LHCN-M2 (cell line): Measurements from ENCODE around the gene CCDC106. TPM values are rescaled to one million over a fixed set of nuclear protein-coding genes. Genes with fewer than 3 reads are reported as not detected.
A peak's percentile ranks its signal among the peaks of the same experiment; 100 is the strongest.

ENCODE experiments used
- DNase-seq: peaks from one replicate; pipeline ENCODE4 v3.0.0-alpha.2; 2012; ENCODE audit warnings: low read depth
- total RNA-seq: library from RNA; depleted of rRNA; stranded (reverse); fragments of >200 nt; gene quantifications from 2 replicates; pipeline ENCODE4 v1.2.3, GENCODE V29; 2014

CCDC106 gene
- total RNA-seq, 1 experiment from 2014 or later, result 15.3 TPM

DNA sequence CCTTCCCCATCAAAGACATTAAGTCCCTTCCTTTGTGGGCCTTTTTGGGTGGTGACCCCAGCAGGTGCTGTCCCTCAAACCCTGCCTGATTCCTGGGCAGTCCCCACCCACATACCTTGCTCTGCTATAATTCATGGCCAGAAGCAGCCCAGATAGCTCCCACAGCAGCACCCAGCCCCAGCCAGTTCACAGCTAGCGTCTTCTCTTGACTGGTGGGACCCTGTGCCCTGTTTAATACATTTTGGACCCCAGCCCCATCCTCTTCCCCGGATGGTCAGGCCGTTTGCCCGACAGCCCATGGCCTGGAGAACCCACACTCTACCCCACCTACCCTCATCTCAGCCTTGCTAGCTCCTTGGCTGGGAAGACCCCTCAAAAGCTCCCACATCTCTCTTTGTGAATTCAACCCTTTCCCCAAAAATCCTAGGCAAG is 2.1 kb downstream of the CCDC106 start:
- no peak for DNase-seq

- DNase-seq, result no peak
Measured at GRCh38 chr19:55650602-55651230, 2.7 kb downstream of the CCDC106 start.

GRCh38 chr19:55651236-55651635 is 3.2 kb downstream of the CCDC106 start:
- DNase-seq, result no peak

GRCh38 chr19:55652311-55653128 is 4.5 kb downstream of the CCDC106 start:
- no peak for DNase-seq

GRCh38 chr19:55653651-55654322 is 5.8 kb downstream of the CCDC106 start:
- peak; percentile 98 for DNase-seq

GRCh38 chr19:55654323-55654867 is 6.4 kb downstream of the CCDC106 start:
- DNase-seq, result peak; percentile 98

DNA sequence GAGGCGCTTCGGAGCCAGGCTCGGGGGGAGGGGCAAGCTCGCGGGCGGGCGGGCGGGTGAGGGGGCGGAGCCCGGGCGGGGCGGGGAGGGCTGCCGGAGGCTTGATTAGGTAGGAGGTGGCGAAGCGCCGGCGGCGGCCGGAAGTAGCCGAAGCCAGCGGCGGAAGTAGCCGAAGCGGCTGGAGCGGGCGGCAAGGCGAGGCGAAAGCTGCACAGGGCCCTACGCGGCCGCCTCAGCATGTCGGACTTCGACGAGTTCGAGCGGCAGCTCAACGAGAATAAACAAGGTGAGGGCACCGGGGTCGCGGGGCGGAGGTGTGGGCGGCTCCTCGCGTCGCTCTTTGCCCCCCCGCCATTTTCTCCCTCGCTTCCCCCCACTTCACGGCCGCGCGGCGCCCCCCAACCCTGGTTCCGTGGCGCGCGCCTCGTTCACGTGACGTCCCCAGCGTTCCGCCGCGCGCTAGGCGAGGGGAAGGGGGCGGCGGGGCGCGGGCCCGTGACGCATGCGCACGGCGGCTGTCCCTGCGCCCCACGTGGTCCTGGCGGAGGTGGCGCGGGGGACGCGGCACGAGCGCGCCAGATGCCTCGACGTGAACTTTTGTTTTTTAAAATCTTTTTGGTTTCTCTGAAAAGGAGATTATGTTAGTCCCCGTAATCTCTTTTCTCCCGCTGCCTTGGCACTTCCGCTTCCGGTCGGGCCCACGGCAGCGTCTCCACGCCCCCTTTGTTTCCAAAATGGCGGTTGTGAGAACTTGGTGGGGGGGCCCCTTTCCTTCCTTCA is 7.0 kb downstream of the CCDC106 start, which contains the start of gene U2AF2:
TSS of gene U2AF2 (plus strand) at position 168 of the 780 bp plus-strand sequence. CDS start at position 238, 70 bp downstream.
- DNase-seq, result peak; percentile 84

DNA sequence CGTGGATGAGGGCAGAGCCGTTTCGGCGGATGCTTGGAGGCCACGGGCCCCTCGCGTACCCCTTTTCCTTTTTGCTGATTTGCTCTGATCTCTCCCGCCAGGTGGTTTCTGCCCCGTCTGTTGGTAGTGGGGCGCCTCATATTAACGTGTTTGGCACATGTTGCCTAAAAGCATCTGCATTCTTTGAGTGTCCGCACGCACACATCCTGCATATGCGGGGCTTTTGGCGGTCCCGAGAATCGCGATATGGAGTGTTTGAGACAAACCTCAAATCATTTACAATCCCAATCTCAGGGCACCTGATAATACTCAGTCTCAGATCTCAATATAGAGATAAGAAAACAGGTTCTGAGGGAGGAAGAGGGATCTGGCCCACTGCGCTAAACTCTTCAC is 7.6 kb downstream of the CCDC106 start:
- no peak for DNase-seq

DNA sequence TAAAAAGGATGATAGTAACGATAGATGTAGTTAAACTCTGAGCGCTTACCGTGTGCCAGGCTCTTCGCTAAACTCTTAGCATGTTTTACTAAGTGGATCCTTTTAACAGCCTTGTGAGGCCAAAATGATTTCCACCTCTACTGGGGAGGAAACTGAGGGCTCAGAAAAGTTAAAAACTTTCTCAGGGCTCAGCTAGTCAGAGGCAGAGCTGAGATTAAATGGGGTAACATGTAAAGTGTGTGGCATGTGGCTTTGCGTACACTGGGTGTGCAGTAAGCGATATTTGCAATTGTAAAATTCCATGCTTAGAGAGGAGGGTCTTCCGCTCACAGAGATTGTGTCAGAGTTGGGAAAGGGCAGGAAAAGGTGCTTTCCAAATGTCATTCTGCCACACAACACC is 8.5 kb downstream of the CCDC106 start:
- DNase-seq, result no peak

DNA sequence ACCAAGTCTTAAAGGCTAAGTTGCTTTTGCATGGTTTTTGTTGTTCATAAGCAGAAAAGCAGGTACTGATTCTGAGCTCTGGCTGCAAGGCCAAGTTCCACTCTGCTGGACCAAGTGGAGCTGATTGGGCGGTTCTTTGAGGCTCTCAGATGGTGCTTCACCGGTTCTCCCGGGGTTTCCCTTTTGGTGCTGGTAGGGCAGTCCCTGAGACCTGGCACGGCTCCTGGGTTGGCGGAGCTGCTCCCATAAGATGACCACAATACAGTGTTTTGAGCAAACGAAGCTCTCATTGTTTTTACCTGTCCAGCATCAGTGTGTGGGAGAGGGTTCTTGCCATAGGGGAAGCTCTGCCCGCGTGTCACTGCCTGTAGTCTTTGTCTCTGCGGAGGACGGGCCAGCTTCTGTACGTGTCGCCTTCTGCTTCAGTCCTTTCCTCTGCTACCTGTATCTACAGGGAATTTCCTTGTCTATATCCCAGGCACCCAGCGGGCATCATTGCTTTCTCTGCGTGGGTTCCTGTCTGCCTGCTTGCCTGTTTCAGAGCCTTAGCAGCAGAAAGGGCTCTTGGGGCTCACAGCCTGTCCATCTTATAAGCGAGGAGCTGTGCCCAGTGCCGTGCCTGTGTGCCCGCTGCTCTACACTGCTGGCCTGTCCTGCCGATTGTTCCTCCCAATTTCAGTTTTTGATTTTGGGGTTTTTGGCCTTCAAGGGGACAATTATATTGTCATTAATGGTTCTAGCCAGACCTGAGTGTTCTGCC is 9.2 kb downstream of the CCDC106 start:
- no peak for DNase-seq

DNA sequence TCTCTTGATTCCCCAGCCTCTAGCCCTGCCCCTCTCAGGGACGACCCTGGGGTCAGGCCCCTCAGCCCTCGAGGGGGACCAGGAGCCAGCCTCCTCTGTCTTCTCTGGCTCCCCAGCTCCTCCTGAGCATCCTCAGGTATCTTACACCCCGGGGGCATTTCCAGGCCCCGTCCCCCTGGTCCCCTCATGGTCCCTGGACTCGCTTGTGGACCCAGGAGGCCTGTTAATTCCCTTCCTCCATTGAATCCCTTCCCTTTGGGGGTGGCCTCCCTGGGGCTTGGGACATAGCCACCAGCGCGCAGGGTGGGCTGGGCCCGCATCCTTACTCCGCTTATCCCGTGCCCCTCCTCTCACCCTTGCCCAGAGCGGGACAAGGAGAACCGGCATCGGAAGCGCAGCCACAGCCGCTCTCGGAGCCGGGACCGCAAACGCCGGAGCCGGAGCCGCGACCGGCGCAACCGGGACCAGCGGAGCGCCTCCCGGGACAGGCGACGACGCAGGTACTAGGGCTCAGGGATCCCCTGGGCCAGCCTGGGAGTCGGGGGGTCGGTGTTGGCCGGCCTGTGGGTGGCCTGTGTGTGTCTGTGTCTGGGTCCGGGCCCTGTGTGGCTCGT is 10.9 kb downstream of the CCDC106 start:
- DNase-seq, result no peak

GRCh38 chr19:55659822-55660221 is 11.8 kb downstream of the CCDC106 start:
- no peak for DNase-seq

GRCh38 chr19:55660404-55660803 is 12.4 kb downstream of the CCDC106 start:
- no peak for DNase-seq

- DNase-seq, result no peak
Measured at GRCh38 chr19:55660991-55661390, 13.0 kb downstream of the CCDC106 start.

- no peak for DNase-seq
Measured at GRCh38 chr19:55661826-55662225, 13.8 kb downstream of the CCDC106 start.

DNA sequence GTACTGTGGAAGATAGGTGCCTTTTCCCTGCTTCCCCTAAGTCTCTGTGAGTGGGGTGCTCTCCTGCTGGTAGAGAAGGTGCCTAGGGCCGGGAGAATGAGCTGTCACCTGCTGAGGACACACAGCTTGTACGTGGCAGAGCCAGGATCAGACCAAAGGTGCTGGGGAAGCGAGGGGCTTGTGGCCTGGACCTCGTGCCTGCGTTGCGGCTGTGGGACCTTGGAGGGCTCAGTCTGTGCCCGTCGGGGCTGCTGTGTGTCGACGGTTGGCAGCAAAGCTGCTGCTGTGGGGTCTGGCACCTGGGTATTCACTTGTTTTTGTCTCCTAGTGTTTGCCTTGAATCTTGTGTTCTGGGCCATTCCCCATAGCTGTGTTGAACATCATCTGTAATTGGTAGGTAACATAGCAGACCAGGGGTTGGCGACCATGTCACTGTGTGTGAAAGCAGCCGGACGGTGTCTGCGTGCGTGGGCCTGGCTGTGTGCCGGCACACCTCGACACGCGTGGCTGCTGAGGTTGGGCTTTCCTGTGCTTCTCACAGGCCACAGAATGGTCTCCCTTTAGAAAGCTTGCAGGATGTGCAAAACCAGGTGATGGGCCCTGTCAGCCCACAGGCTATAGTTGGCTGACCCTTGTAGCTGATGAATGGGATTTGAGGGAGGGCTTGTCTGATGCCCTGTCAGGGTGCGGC is 16.0 kb downstream of the CCDC106 start:
- no peak for DNase-seq

DNA sequence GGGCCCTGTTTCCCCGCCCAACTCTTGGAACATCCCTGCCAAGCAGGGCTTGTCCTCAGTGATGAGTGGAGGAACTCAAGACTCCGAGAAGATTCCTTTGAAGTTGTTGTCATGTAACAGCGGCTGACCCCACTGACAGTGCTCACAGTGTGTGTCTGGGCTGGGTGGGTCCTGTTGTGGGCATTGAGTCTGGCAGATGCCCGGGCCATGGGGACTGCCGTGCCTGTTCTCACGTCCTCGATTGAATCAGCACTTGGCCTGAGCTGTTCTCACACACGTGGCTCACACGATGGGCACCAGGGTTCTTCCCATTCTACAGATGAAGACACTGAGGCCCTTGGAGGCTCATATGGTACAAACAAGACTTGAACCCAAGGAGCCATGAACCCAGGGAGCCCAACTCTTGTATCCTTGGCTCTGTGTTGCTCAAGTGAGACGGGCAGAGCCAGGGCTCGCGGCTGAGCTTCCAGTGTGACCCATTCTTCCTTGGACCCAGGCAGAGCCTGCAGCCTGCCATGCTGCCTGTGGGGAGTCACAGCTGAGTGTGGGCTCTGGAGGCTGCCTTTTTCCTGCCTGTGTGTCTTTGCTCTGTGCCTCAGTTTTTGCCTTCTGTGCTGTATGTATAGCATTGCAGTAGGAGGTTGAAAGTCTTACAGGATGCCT is 18.5 kb downstream of the CCDC106 start:
- no peak for DNase-seq

DNA sequence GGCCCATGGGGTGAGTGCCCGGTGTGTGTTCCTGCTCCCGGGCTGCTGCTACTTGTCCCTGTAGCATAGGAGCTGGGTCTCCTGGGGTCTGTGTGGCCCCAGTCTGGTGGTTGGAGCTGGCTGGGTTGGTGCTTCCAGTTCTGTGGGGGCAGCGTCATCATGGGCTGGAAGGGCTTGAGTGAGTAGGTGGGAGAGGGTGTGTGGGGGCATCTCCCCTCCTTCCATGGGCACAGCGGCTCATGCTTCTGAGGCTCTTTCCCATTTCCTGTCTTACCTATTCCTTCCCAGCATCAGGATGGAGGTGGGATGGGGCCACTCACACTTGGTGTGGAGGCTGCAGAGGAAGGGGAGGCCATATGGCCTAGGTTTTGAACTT is 19.0 kb downstream of the CCDC106 start:
- no peak for DNase-seq

GRCh38 chr19:55667511-55667910 is 19.5 kb downstream of the CCDC106 start:
- no peak for DNase-seq
